ENCODE data around the gene SPHK2.

Gene SPHK2

GRCh38 chr19:48636859-48637448 is 17.6 kb downstream of the SPHK2 start, which contains the start of gene DBP:
DBP (minus strand) TSS chr19:48637379; CDS start chr19:48636994, 385 bp downstream.
- no peaks in the 10 kb centered on the region for H3K79me2 ChIP-seq (ENCODE audit: control insufficient read depth, insufficient read depth, low read length, poor library complexity)
- H2AK5ac ChIP-seq (ENCODE audit: low read length): no peak within 1 kb of the TSS
- no peak within 1 kb of the TSS for H3K18ac ChIP-seq (ENCODE audit: low read length)
- no peak within 1 kb of the TSS for H3K14ac ChIP-seq (ENCODE audit: low read length)
- H3K4ac ChIP-seq (ENCODE audit: low read depth, low read length): no peak within 1 kb of the TSS
- peaks cover 3% of the 10 kb centered on the region for H3K9me3 ChIP-seq (ENCODE audit: insufficient read depth, low read depth, low read length)
- peaks cover 15% of the 10 kb centered on the region for H3K27me3 ChIP-seq (ENCODE audit: insufficient read depth, low read length)
- peaks cover 3% of the 10 kb centered on the region for H3K79me1 ChIP-seq (ENCODE audit: low read length)
- no peak within 1 kb of the TSS for H4K91ac ChIP-seq (ENCODE audit: low read depth, low read length)
- no peak within 1 kb of the TSS for H2BK5ac ChIP-seq (ENCODE audit: low read depth, low read length, poor library complexity)
- peak within 1 kb of the TSS; percentile 24 for H3K4me2 ChIP-seq (ENCODE audit: low read length)
- no peak within 1 kb of the TSS for H3K9ac ChIP-seq (ENCODE audit: low read length)
- peak within 1 kb of the TSS; percentile 30 for H4K8ac ChIP-seq (ENCODE audit: low read depth, low read length)
- no peak within 1 kb of the TSS for H2BK120ac ChIP-seq (ENCODE audit: insufficient read depth, low read length, poor library complexity)
- H2BK12ac ChIP-seq (ENCODE audit: low read length): no peak within 1 kb of the TSS
- H3K36me3 ChIP-seq (ENCODE audit: control insufficient read depth in 1 of 2, insufficient read depth in 2 of 2, low read length in 2 of 2): no peaks in the 10 kb centered on the region
- H2AFZ ChIP-seq (ENCODE audit: insufficient read depth, low read length, poor library complexity): peak within 1 kb of the TSS; percentile 42
- H3K4me3 ChIP-seq (ENCODE audit: low read depth, low read length): no peak within 1 kb of the TSS
- no peak within 1 kb of the TSS for H3K23ac ChIP-seq (ENCODE audit: low read length)
- WGBS (ENCODE audit: extremely low coverage, insufficient coverage, insufficient read length): no CpG with 5 or more reads among the region's 40 CpGs
- peak in 1 of 2 donors; percentile 52 for DNase-seq
- peaks cover 21 to 32% of the 10 kb centered on the region in 2 experiments for H3K4me1 ChIP-seq (ENCODE audit: control insufficient read depth in 1 of 2, insufficient read depth in 2 of 2, low read length in 2 of 2)
- no peak within 1 kb of the TSS for H4K12ac ChIP-seq (ENCODE audit: low read depth, low read length)
- H3K27ac ChIP-seq (ENCODE audit: low read depth, low read length): no peak within 1 kb of the TSS

- Histone ChIP-seq H3K18ac (ENCODE audit: low read length) (no peak overlapping the region), H3K4ac (ENCODE audit: low read depth, low read length) (no peak overlapping the region), H4K91ac (ENCODE audit: low read depth, low read length) (no peak overlapping the region), H2BK5ac (ENCODE audit: low read depth, low read length, poor library complexity) (no peak overlapping the region), H3K4me2 (ENCODE audit: low read length) (peak overlapping the region; percentile 24), H4K12ac (ENCODE audit: low read depth, low read length) (no peak overlapping the region), H2BK120ac (ENCODE audit: insufficient read depth, low read length, poor library complexity) (no peak overlapping the region), H4K8ac (ENCODE audit: low read depth, low read length) (peak overlapping the region; percentile 30), H3K9ac (ENCODE audit: low read length) (no peak overlapping the region), H2AK5ac (ENCODE audit: low read length) (no peak overlapping the region), H3K79me2 (ENCODE audit: control insufficient read depth, insufficient read depth, low read length, poor library complexity) (no peaks in the 10 kb centered on the region), H3K23ac (ENCODE audit: low read length) (no peak overlapping the region), H3K27ac (ENCODE audit: low read depth, low read length) (no peak overlapping the region), H3K79me1 (ENCODE audit: low read length) (peaks cover 3% of the 10 kb centered on the region), H3K27me3 (ENCODE audit: insufficient read depth, low read length) (peaks cover 15% of the 10 kb centered on the region), H3K36me3 (ENCODE audit: control insufficient read depth in 1 of 2, insufficient read depth in 2 of 2, low read length in 2 of 2) (no peaks in the 10 kb centered on the region), H3K9me3 (ENCODE audit: insufficient read depth, low read depth, low read length) (peaks cover 3% of the 10 kb centered on the region), H3K4me3 (ENCODE audit: low read depth, low read length) (no peak overlapping the region), H2BK12ac (ENCODE audit: low read length) (no peak overlapping the region), H3K14ac (ENCODE audit: low read length) (no peak overlapping the region), H2AFZ (ENCODE audit: insufficient read depth, low read length, poor library complexity) (no peak overlapping the region), H3K4me1 (ENCODE audit: control insufficient read depth in 1 of 2, insufficient read depth in 2 of 2, low read length in 2 of 2) (peaks cover 21 to 32% of the 10 kb centered on the region in 2 experiments)
- WGBS (ENCODE audit: extremely low coverage, insufficient coverage, insufficient read length): no CpG with 5 or more reads among the region's 38 CpGs
- peak; percentile 87 to 95 for DNase-seq
Measured at GRCh38 chr19:48637449-48637947, 18.2 kb downstream of the SPHK2 start.

- no peak overlapping the region for H3K18ac ChIP-seq (ENCODE audit: low read length)
- peak; percentile 64 to 75 for DNase-seq
- H3K4me2 ChIP-seq (ENCODE audit: low read length): peak overlapping the region; percentile 24
- H3K79me1 ChIP-seq (ENCODE audit: low read length): peaks cover 3% of the 10 kb centered on the region
- no peak overlapping the region for H2BK120ac ChIP-seq (ENCODE audit: insufficient read depth, low read length, poor library complexity)
- no peak overlapping the region for H3K14ac ChIP-seq (ENCODE audit: low read length)
- no peak overlapping the region for H3K9ac ChIP-seq (ENCODE audit: low read length)
- WGBS (ENCODE audit: extremely low coverage, insufficient coverage, insufficient read length): no CpG with 5 or more reads among the region's 29 CpGs
- no peak overlapping the region for H3K23ac ChIP-seq (ENCODE audit: low read length)
- H2BK5ac ChIP-seq (ENCODE audit: low read depth, low read length, poor library complexity): no peak overlapping the region
- H3K4ac ChIP-seq (ENCODE audit: low read depth, low read length): no peak overlapping the region
- H3K9me3 ChIP-seq (ENCODE audit: insufficient read depth, low read depth, low read length): peaks cover 2% of the 10 kb centered on the region
- H4K8ac ChIP-seq (ENCODE audit: low read depth, low read length): peak overlapping the region; percentile 30
- H3K79me2 ChIP-seq (ENCODE audit: control insufficient read depth, insufficient read depth, low read length, poor library complexity): no peaks in the 10 kb centered on the region
- no peak overlapping the region for H4K91ac ChIP-seq (ENCODE audit: low read depth, low read length)
- H3K4me3 ChIP-seq (ENCODE audit: low read depth, low read length): no peak overlapping the region
- H3K27me3 ChIP-seq (ENCODE audit: insufficient read depth, low read length): peaks cover 15% of the 10 kb centered on the region
- peaks cover 21 to 26% of the 10 kb centered on the region in 2 experiments for H3K4me1 ChIP-seq (ENCODE audit: control insufficient read depth in 1 of 2, insufficient read depth in 2 of 2, low read length in 2 of 2)
- no peak overlapping the region for H4K12ac ChIP-seq (ENCODE audit: low read depth, low read length)
- no peaks in the 10 kb centered on the region for H3K36me3 ChIP-seq (ENCODE audit: control insufficient read depth in 1 of 2, insufficient read depth in 2 of 2, low read length in 2 of 2)
- H2AFZ ChIP-seq (ENCODE audit: insufficient read depth, low read length, poor library complexity): peak overlapping the region; percentile 42
- H2AK5ac ChIP-seq (ENCODE audit: low read length): no peak overlapping the region
- no peak overlapping the region for H2BK12ac ChIP-seq (ENCODE audit: low read length)
- H3K27ac ChIP-seq (ENCODE audit: low read depth, low read length): no peak overlapping the region
Measured at GRCh38 chr19:48637948-48638830, 18.9 kb downstream of the SPHK2 start.

GRCh38 chr19:48638831-48639381 is 19.6 kb downstream of the SPHK2 start:
- no peaks in the 10 kb centered on the region for H3K9me3 ChIP-seq (ENCODE audit: insufficient read depth, low read depth, low read length)
- no peak overlapping the region for H3K23ac ChIP-seq (ENCODE audit: low read length)
- no peak overlapping the region for H2AK5ac ChIP-seq (ENCODE audit: low read length)
- peaks cover 3% of the 10 kb centered on the region for H3K79me1 ChIP-seq (ENCODE audit: low read length)
- no peak overlapping the region for H3K27ac ChIP-seq (ENCODE audit: low read depth, low read length)
- no peak overlapping the region for H2BK120ac ChIP-seq (ENCODE audit: insufficient read depth, low read length, poor library complexity)
- H3K18ac ChIP-seq (ENCODE audit: low read length): no peak overlapping the region
- H3K4me1 ChIP-seq (ENCODE audit: control insufficient read depth in 1 of 2, insufficient read depth in 2 of 2, low read length in 2 of 2): peaks cover 21 to 23% of the 10 kb centered on the region in 2 experiments
- WGBS (ENCODE audit: extremely low coverage, insufficient coverage, insufficient read length): no CpG with 5 or more reads among the region's 16 CpGs
- no peak overlapping the region for H2BK12ac ChIP-seq (ENCODE audit: low read length)
- H2BK5ac ChIP-seq (ENCODE audit: low read depth, low read length, poor library complexity): no peak overlapping the region
- no peak overlapping the region for H3K4me2 ChIP-seq (ENCODE audit: low read length)
- H3K4me3 ChIP-seq (ENCODE audit: low read depth, low read length): no peak overlapping the region
- no peaks in the 10 kb centered on the region for H3K79me2 ChIP-seq (ENCODE audit: control insufficient read depth, insufficient read depth, low read length, poor library complexity)
- no peak overlapping the region for H3K4ac ChIP-seq (ENCODE audit: low read depth, low read length)
- H3K27me3 ChIP-seq (ENCODE audit: insufficient read depth, low read length): peaks cover 15% of the 10 kb centered on the region
- H4K12ac ChIP-seq (ENCODE audit: low read depth, low read length): no peak overlapping the region
- DNase-seq: no peak
- no peak overlapping the region for H4K91ac ChIP-seq (ENCODE audit: low read depth, low read length)
- H3K9ac ChIP-seq (ENCODE audit: low read length): no peak overlapping the region
- no peak overlapping the region for H3K14ac ChIP-seq (ENCODE audit: low read length)
- peak overlapping the region; percentile 8 for H2AFZ ChIP-seq (ENCODE audit: insufficient read depth, low read length, poor library complexity)
- H3K36me3 ChIP-seq (ENCODE audit: control insufficient read depth in 1 of 2, insufficient read depth in 2 of 2, low read length in 2 of 2): no peaks in the 10 kb centered on the region
- no peak overlapping the region for H4K8ac ChIP-seq (ENCODE audit: low read depth, low read length)
